ENCODE measurements around the gene TTC7B. TPM values are rescaled to one million over a fixed set of nuclear protein-coding genes. Genes with fewer than 3 reads are reported as not detected.

TTC7B gene
- total RNA-seq, 4 donors from 2014 or later: 14.3 to 48.9 (median 32.5) TPM

- H3K36me3 ChIP-seq: no peaks in the 10 kb centered on the region
- H3K4me1 ChIP-seq: peaks cover 19% of the 10 kb centered on the region
- no peaks in the 10 kb centered on the region for H3K9me3 ChIP-seq
- H3K27ac ChIP-seq: no peak overlapping the region
- H3K27me3 ChIP-seq: no peaks in the 10 kb centered on the region
- TF ChIP-seq POLR2AphosphoS5 (IDR thresholded peaks at IDR 0.05) (no peak), EP300 (IDR thresholded peaks at IDR 0.05) (no peak), CTCF (IDR thresholded peaks at IDR 0.05) (no peak), POLR2A (IDR thresholded peaks at IDR 0.05) (no peak)
- no peak overlapping the region for H3K4me3 ChIP-seq
- 70% methylated on average over 13 of the region's 17 CpGs for WGBS
- no peak for DNase-seq (ENCODE audit: low spot score in 2 of 2)
These were observed 260.2 kb downstream of the TTC7B start for GRCh38 chr14:90556012-90556477.

GRCh38 chr14:90555126-90556011, 260.9 kb downstream of the TTC7B start:
- 84% methylated on average over 19 of the region's 21 CpGs for WGBS
- no peaks in the 10 kb centered on the region for H3K9me3 ChIP-seq
- H3K27me3 ChIP-seq: no peaks in the 10 kb centered on the region
- no peak for TF ChIP-seq POLR2A (IDR thresholded peaks at IDR 0.05)
- no peak overlapping the region for H3K4me3 ChIP-seq
- H3K36me3 ChIP-seq: no peaks in the 10 kb centered on the region
- DNase-seq (ENCODE audit: low spot score in 2 of 2): no peak
- H3K4me1 ChIP-seq: peaks cover 20% of the 10 kb centered on the region
- no peak overlapping the region for H3K27ac ChIP-seq

GRCh38 chr14:90554341-90554740, 261.9 kb downstream of the TTC7B start:
- no peak overlapping the region for H3K27ac ChIP-seq
- TF ChIP-seq POLR2AphosphoS5 (IDR thresholded peaks at IDR 0.05): no peak
- TF ChIP-seq POLR2A (IDR thresholded peaks at IDR 0.05): no peak
- TF ChIP-seq EP300 (IDR thresholded peaks at IDR 0.05): no peak
- TF ChIP-seq CTCF (IDR thresholded peaks at IDR 0.05): no peak
- no peaks in the 10 kb centered on the region for H3K27me3 ChIP-seq
- WGBS: 56% methylated on average over 10 of the region's 13 CpGs
- peaks cover 20% of the 10 kb centered on the region for H3K4me1 ChIP-seq
- H3K9me3 ChIP-seq: no peaks in the 10 kb centered on the region
- peak overlapping the region; percentile 28 for H3K4me3 ChIP-seq
- H3K36me3 ChIP-seq: no peaks in the 10 kb centered on the region
- DNase-seq (ENCODE audit: low spot score in 2 of 2): no peak

- Histone ChIP-seq H3K27me3 (no peaks in the 10 kb centered on the region), H3K9me3 (no peaks in the 10 kb centered on the region), H3K36me3 (no peaks in the 10 kb centered on the region), H3K27ac (no peak overlapping the region), H3K4me3 (peak overlapping the region; percentile 28), H3K4me1 (peaks cover 20% of the 10 kb centered on the region)
- WGBS: 62% methylated on average over 6 of the region's 9 CpGs
- no peak for DNase-seq (ENCODE audit: low spot score in 2 of 2)
- no peak for TF ChIP-seq EP300 (IDR thresholded peaks at IDR 0.05)
- TF ChIP-seq POLR2A (IDR thresholded peaks at IDR 0.05): no peak
- no peak for TF ChIP-seq POLR2AphosphoS5 (IDR thresholded peaks at IDR 0.05)
- TF ChIP-seq CTCF (IDR thresholded peaks at IDR 0.05): no peak
These were observed 262.3 kb downstream of the TTC7B start for GRCh38 chr14:90553921-90554336.

GRCh38 chr14:90553298-90553920, 262.8 kb downstream of the TTC7B start:
- TF ChIP-seq EP300 (IDR thresholded peaks at IDR 0.05) (no peak), CTCF (IDR thresholded peaks at IDR 0.05) (no peak), POLR2A (IDR thresholded peaks at IDR 0.05) (no peak), POLR2AphosphoS5 (IDR thresholded peaks at IDR 0.05) (no peak)
- 84% methylated on average over 14 of the region's 14 CpGs for WGBS
- Histone ChIP-seq H3K36me3 (no peaks in the 10 kb centered on the region), H3K27ac (no peak overlapping the region), H3K9me3 (no peaks in the 10 kb centered on the region), H3K4me1 (peaks cover 20% of the 10 kb centered on the region), H3K4me3 (no peak overlapping the region), H3K27me3 (no peaks in the 10 kb centered on the region)
- no peak for DNase-seq (ENCODE audit: low spot score in 2 of 2)
